Breast epithelium (tissue), 3 donors: Measurements from ENCODE around the gene PRDM10.

Experiments
- CTCF ChIP-seq, 3 donors: fragments of 450-650 bp; IDR thresholded peaks; one replicate each; pipeline ENCODE4 v1.5.1; 2016 to 2017; ENCODE audit warnings: antibody characterized with exemption in 3 of 3, mild to moderate bottlenecking in 3 of 3, moderate library complexity in 3 of 3
- POLR2AphosphoS5 ChIP-seq, 3 donors: sonication (generic); formaldehyde crosslinking; IDR thresholded peaks; one replicate each; pipeline ENCODE4 v1.6.1; 2017; ENCODE audit warnings: antibody characterized with exemption in 3 of 3

DNA sequence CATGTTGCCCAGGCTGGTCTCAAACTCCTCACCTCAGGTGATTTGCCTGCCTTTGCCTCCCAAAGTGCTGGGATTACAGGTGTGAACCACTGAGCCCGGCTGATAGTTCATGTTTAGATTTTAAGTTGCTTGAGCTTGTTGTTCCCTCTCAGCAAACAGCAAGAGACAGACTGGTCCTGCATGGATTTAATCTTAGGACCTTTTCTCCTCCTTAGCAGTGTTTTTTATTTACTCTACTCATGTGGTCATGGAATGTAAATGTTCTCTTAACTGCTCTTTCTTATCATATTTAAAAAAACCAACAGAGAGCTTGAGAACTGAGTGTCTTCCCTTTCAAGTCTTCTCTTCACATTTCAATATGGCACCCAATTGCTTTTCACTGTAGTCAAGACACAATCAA, 22.7 kb upstream of the PRDM10 start:
- TF ChIP-seq CTCF (IDR thresholded peaks at IDR 0.05): no peak
- no peak for TF ChIP-seq POLR2AphosphoS5 (IDR thresholded peaks at IDR 0.05)
